Pancreas (tissue), 10 donors: ENCODE measurements around the gene RPS28. TPM values are rescaled to one million over a fixed set of nuclear protein-coding genes. Genes with fewer than 3 reads are reported as not detected.
"Not testable (repeated sequence)": the region's sequence is repeated elsewhere in the genome, so short reads cannot be mapped to it uniquely, and the experiment has no call there.

Experiments
- ATAC-seq, 4 donors: fragments of 200-7000 bp; cut with Tn5 transposase; one replicate each; pipeline versions ENCODE4 v1.8.0 to v1.9.1; 2020; ENCODE audit warnings: mild to moderate bottlenecking in 4 of 4, moderate library complexity in 4 of 4
- DNase-seq, 6 donors: peaks; one replicate each; pipeline ENCODE4 v3.0.0-alpha.2; 2020
- FAIRE-seq: peaks from 2 replicates; lab custom pipeline; 2012; peaks lifted over from hg19 to GRCh38; lab: Jason Lieb, UNC
- H3K27ac ChIP-seq, 4 donors: fragments of 200-600 bp; sonication (generic); 1 replicate in 3 of 4; 2 replicates in 1 of 4; pipeline versions ENCODE4 v1.5.0 to v1.8.0; 2020
- H3K27me3 ChIP-seq, 4 donors: fragments of 200-600 bp; one replicate each; pipeline ENCODE4 v1.8.0; 2021
- H3K36me3 ChIP-seq, 3 donors: fragments of 200-600 bp; sonication (generic) in 1 of 3; one replicate each; pipeline versions ENCODE4 v1.5.0 to v1.8.0; 2020 to 2021
- H3K4me1 ChIP-seq, 3 donors: fragments of 200-600 bp; one replicate each; pipeline ENCODE4 v1.8.0; 2021
- H3K4me3 ChIP-seq, 4 donors: fragments of 200-600 bp; sonication (generic) in 2 of 4; one replicate each; pipeline versions ENCODE4 v1.5.0 to v1.8.0; 2020 to 2021
- H3K9me3 ChIP-seq, 4 donors: fragments of 200-600 bp; one replicate each; pipeline ENCODE4 v1.8.0; 2021
- WGBS, 2 donors: extraction: QIAGEN DNeasy Blood & Tissue Kit; methylation state at CpG; one replicate each; pipeline ENCODE4 v1.1.7; 2013; 5-methylcytosine and 5-hydroxymethylcytosine counted together
- intact Hi-C, 3 donors: fragments of 100-400 bp; cut with DNase I; formaldehyde crosslinking; loops; one replicate each; pipeline versions ENCODE4 v1.11.1 to v1.14.2; 2022
- polyA plus RNA-seq, 2 donors: library from polyadenylated mRNA; stranded (reverse); fragments of 200-250 nt; gene quantifications; one replicate each; pipeline ENCODE4 v1.2.3, GENCODE V29; 2013
- total RNA-seq, 6 donors: library from RNA; stranded (reverse); fragmentation: NEBNext Ultra II Directional in 4 of 6; extraction: Animal tissue kit (Norgen Biotek cat#: 25700) in 4 of 6; gene quantifications; one replicate each; pipeline versions ENCODE4 v1.2.1 to v1.2.4, GENCODE V29; 2021 to 2023
- TF ChIP-seq, protein P1 (sequence below), 4 donors: fragments of 200-600 bp; sonication (generic) in 3 of 4; IDR thresholded peaks; one replicate each; pipeline versions ENCODE4 v1.5.0 to v1.8.0; 2021; ENCODE audit warnings: antibody characterized with exemption in 4 of 4
- donor health status: healthy with polysubstance abuse.
- donor health status: DM: no; HTN: no; CAD: no; lungs with moderate emphysema.
- donor health status: DM: no; HTN: no; CAD: no.
- donor health status: control.
- donor health status: control.
- donor health status: Bipolar disorder and iron deficiency.
- donor health status: DM: yes; HTN: yes; CAD: no.
- donor health status: DM: no; HTN: no; CAD: no.
- donor health status: DM: no; HTN: no; CAD: no.
- donor health status: DM: yes; HTN: yes; CAD: no.

The RPS28 gene
- total and polyA plus RNA-seq, 8 donors = 706 to 1,524 (median 1,001) TPM

DNA sequence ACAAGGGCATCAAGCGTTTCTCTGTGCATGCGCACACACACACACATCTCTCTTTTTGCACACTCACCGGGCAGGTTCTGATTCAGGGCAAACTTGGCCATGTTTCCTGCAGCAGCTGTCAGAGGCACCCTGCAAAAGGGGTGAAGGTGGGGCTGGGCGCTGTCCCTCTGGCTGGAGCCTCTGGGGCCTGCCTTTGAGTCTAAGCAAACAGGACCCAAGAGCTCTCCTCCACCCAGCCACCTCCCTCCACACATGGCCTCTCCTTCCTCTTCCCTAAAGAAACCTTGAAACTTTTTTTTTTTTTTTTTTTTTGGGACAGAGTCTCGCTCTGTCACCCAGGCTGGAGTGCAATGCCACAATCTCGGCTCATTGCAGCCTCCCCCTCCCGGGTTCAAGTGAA, 16.4 kb downstream of the RPS28 start:
- intact Hi-C loops = no loop called here
- Histone ChIP-seq H3K4me3 (no peak overlapping the region), H3K27me3 (peaks cover 0 to 24% (median 8%) of the 10 kb centered on the region in 4 donors), H3K27ac (no peak overlapping the region), H3K9me3 (no peaks in the 10 kb centered on the region), H3K36me3 (no peaks in the 10 kb centered on the region), H3K4me1 (peaks cover 0 to 3% (median 0%) of the 10 kb centered on the region in 3 donors)
- TF ChIP-seq, protein P1, sequence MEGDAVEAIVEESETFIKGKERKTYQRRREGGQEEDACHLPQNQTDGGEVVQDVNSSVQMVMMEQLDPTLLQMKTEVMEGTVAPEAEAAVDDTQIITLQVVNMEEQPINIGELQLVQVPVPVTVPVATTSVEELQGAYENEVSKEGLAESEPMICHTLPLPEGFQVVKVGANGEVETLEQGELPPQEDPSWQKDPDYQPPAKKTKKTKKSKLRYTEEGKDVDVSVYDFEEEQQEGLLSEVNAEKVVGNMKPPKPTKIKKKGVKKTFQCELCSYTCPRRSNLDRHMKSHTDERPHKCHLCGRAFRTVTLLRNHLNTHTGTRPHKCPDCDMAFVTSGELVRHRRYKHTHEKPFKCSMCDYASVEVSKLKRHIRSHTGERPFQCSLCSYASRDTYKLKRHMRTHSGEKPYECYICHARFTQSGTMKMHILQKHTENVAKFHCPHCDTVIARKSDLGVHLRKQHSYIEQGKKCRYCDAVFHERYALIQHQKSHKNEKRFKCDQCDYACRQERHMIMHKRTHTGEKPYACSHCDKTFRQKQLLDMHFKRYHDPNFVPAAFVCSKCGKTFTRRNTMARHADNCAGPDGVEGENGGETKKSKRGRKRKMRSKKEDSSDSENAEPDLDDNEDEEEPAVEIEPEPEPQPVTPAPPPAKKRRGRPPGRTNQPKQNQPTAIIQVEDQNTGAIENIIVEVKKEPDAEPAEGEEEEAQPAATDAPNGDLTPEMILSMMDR (IDR thresholded peaks at IDR 0.05) = no peak
- WGBS, 2 donors = 52 to 54% methylated on average over 7 of the region's 7 CpGs
- ATAC-seq (no peak), DNase-seq (peak in 1 of 6 donors; percentile 18), FAIRE-seq (no peak)

DNA sequence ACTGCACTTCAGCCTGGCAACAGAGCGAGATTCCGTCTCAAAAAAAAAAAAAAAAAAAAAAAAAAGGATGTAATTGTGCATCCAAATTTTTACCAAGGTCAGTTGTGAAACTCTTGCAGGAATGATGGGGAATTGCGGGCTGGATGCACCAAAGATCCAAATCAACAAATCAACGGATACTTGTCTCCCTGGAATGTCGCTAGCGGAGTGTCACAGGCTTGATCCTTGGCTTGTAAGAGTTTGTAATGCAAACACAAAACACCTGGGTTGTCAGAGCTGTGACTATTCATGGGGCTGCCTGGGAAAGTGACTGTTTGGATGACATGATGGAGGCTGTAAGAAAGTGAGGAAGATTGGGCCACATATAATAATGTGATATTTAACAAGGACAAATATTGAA, 17.5 kb downstream of the RPS28 start:
- Histone ChIP-seq H3K4me1 (peaks cover 0 to 3% (median 0%) of the 10 kb centered on the region in 3 donors), H3K27ac (no peak overlapping the region), H3K4me3 (no peak overlapping the region), H3K9me3 (no peaks in the 10 kb centered on the region), H3K36me3 (no peaks in the 10 kb centered on the region), H3K27me3 (peaks cover 0 to 16% (median 3%) of the 10 kb centered on the region in 4 donors)
- 50 to 52% methylated on average over 6 of the region's 6 CpGs for WGBS, 2 donors
- intact Hi-C loops = no loop called here
- FAIRE-seq (no peak), DNase-seq (peak in 1 of 6 donors; percentile 3), ATAC-seq (no peak)
- TF ChIP-seq, protein P1 (IDR thresholded peaks at IDR 0.05) = no peak

DNA sequence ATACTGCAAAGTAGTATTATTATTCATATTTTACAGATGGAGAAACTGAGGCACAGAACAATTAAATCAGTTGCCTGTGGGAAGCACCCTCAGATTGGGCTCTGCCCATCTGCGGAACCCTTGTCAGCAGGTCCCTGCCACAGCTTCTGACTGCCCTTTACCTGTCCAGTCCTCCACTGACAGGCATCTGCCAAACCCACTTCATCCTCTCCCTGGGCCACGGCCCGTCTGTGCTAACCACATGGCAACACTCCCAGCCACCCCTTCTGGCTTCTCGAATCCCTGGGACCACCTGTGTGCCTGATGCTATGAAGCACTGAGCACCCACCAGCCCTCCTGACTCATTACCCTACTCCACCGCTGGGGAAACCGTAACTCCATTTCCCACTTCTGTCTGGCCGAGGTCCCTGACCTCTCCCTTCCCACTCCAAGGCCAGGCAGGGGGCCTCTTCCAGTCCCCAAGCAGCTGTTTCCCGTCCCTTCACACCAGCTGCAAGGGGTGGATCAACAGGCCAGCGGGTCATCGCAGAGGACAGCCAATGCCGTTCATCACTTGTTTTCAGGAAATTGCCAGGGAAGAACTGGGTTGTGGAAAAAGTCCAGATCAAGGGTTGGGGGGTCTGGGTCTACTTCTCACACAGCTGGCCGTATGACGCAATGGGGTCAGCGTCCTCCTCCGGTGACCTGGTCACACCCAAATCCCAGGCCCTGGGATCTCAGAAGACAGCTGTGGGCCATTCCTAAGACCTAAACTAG, 19.2 kb downstream of the RPS28 start:
- intact Hi-C loops = no loop called here
- peak in 1 of 6 donors; percentile 36 for DNase-seq

DNA sequence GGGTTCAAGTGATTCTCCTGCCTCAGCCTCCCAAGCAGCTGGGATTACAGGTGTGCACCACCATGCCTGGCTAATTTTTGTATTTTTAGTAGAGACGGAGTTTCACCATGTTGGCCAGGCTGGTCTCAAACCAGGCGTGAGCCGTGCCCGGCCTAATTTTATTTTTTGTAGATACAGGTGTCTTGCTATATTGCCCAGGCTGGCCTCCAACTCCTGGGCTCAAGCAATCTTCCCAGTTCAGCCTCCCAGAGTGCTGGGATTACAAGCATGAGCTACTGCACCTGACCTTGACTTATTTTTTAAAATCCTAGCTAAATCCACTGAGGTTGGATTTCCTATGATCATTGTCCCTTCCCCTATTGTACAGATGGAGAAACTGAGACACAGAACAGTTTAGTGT, 20.2 kb downstream of the RPS28 start:
- H3K4me3 ChIP-seq, H3K27ac ChIP-seq: not testable (repeated sequence)

More for the DNA sequence above, 19.2 kb downstream of the RPS28 start:
- TF ChIP-seq, protein P1 (IDR thresholded peaks at IDR 0.05) = no peak
- ATAC-seq (no peak), FAIRE-seq (no peak)
- H3K27me3 ChIP-seq = peaks cover 0 to 6% (median 0%) of the 10 kb centered on the region in 4 donors
- H3K4me3 ChIP-seq = no peak overlapping the region
- WGBS, 2 donors = 28 to 42% methylated on average over 15 of the region's 15 CpGs
- H3K9me3 ChIP-seq = no peaks in the 10 kb centered on the region
- no peak overlapping the region for H3K27ac ChIP-seq
- H3K4me1 ChIP-seq = no peaks in the 10 kb centered on the region
- H3K36me3 ChIP-seq = no peaks in the 10 kb centered on the region

DNA sequence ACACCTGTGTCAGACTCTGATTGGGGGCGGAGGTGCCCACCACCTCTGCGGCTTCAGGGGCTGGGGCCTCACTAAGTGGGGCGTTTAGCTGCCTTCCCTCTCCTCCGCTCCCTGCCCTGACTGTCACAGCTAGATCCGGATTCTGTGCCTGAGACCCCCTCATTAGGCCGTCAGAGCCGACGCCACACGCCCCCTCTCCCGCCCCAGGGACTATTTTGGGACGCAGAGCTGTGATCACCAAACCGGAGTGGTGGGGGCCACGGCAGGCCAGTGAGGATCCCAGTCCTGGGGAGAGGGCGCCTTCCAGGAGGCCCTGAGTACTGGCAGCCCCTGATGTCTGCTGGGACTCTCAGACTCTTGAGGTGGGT, 21.0 kb downstream of the RPS28 start:
- H3K27ac ChIP-seq = no peak overlapping the region
- DNase-seq (peak in 1 of 6 donors; percentile 72), ATAC-seq (peak in 2 of 4 donors; percentile 6 to 7), FAIRE-seq (no peak)
- H3K4me1 ChIP-seq = no peaks in the 10 kb centered on the region
- intact Hi-C loops = no loop called here
- TF ChIP-seq, protein P1 (IDR thresholded peaks at IDR 0.05) = no peak
- H3K27me3 ChIP-seq = no peaks in the 10 kb centered on the region
- peak overlapping the region in 1 of 4 donors; percentile 43 for H3K4me3 ChIP-seq
- 49 to 58% methylated on average over 12 to 14 of the region's 14 CpGs for WGBS, 2 donors
- H3K36me3 ChIP-seq = no peaks in the 10 kb centered on the region
- H3K9me3 ChIP-seq = no peaks in the 10 kb centered on the region

More for the DNA sequence above, 20.2 kb downstream of the RPS28 start:
- H3K9me3 ChIP-seq, H3K27me3 ChIP-seq, FAIRE-seq, intact Hi-C loops, H3K4me1 ChIP-seq, H3K36me3 ChIP-seq, ATAC-seq: not testable (repeated sequence)
- DNase-seq = peak in 1 of 6 donors; percentile 6
- 89 to 99% methylated on average over 4 of the region's 4 CpGs for WGBS, 2 donors
